HG03060 (cell line): ENCODE results near the gene PIK3CD.

Experiments used
- ATAC-seq: cut with Tn5 transposase; IDR thresholded peaks from one replicate; pipeline ENCODE4 v1.9.1; 2021; ENCODE audit warnings: low read depth, moderate number of reproducible peaks; ENCODE audit not compliant: unreplicated experiment

Gene PIK3CD

GRCh38 chr1:9716404-9717192, 65.1 kb downstream of the PIK3CD start:
- ATAC-seq, result no peak

DNA sequence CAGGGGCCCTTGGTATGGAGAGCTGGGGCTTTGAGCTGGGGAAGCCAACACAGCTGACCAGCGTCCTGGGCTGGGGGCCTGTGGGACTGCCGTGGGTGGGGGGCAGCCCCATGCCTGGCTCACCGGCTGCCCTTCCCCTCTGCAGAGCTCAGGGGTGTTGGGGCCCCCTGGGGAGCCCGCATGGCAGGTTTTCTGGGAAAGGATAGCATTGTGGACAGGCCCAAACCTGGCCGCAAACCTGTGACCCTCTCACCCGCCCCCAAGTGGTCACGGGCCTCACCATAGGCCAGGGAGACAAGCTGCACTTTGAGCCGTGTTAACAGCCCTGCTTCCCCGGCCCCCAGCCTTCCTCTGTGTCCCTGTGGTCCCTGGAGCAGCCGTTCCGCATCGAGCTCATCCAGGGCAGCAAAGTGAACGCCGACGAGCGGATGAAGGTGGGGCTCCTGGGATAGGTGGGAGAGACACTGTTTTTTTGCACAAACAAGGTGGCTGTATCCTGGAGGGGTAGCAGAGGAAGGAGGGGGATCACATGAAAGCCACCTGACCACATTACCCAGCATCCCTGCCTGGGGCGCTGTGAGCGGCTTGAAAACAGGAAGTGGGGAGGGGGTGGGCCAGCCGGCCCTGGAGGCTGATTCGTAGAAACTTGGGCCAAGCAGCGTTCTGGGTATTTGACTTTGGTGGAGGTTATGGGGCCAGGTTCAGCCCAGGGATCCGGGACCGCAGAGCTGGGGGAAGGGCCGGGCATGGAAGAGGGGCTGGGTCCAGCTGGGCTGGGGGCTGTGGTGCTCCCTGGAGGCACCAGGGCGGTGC, 65.9 kb downstream of the PIK3CD start:
- ATAC-seq, result no peak

DNA sequence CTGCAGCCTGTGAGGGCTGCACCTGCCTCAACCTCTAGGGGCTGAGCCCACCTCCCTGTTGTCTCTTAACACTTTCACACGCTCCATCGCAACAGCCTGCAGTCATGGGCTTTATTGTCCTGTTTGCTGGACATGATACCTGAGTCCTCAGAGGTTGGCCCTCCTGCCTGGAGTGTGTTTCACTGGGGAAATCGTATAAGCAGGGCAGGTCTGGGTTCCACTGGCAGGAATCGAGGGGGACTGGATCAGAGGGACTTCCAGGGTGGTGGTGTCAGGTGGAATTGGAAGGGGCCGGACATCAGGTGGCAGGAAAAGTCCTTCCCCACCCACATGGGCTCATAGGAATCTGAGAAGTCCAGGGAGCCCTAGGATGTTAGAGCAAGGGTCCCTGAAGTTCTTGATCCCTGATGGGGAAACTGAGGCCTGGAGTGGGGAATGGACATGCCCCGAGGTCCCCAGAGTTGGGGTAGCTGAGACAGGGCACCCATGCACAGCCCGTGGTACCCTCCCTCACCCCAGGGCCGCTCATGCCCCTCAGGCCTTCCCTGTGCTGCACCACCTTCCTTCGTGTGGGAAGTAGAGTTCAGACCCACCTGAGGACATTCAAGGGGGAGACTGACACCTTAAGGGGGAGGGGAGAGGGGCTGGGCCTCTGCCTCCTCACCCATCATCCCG, 66.6 kb downstream of the PIK3CD start:
- no peak for ATAC-seq

GRCh38 chr1:9719978-9720722, 68.6 kb downstream of the PIK3CD start:
- no peak for ATAC-seq

DNA sequence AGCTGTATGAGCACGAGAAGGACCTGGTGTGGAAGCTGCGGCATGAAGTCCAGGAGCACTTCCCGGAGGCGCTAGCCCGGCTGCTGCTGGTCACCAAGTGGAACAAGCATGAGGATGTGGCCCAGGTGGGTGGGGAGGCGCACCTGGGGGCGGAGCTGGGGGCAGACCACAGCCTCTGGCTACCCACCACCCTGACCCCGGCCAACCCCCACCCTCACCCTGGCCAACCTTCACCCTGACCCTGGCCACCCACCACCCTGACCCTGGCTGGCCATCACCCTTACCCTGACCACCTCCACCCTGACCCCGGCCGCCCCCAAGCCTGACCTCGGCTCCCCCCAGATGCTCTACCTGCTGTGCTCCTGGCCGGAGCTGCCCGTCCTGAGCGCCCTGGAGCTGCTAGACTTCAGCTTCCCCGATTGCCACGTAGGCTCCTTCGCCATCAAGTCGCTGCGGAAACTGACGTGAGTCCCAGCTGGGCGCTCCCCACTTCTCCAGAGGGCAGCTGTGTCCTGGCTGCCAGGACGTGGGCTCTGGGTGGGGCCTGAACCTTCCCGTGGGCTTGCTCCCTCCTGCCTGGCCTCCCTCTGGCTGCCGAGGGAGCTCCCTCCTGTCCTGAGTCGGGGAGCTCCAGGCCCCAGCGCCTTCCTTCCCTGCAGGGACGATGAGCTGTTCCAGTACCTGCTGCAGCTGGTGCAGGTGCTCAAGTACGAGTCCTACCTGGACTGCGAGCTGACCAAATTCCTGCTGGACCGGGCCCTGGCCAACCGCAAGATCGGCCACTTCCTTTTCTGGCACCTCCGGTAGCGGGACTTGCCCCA, 69.5 kb downstream of the PIK3CD start:
- no peak for ATAC-seq

DNA sequence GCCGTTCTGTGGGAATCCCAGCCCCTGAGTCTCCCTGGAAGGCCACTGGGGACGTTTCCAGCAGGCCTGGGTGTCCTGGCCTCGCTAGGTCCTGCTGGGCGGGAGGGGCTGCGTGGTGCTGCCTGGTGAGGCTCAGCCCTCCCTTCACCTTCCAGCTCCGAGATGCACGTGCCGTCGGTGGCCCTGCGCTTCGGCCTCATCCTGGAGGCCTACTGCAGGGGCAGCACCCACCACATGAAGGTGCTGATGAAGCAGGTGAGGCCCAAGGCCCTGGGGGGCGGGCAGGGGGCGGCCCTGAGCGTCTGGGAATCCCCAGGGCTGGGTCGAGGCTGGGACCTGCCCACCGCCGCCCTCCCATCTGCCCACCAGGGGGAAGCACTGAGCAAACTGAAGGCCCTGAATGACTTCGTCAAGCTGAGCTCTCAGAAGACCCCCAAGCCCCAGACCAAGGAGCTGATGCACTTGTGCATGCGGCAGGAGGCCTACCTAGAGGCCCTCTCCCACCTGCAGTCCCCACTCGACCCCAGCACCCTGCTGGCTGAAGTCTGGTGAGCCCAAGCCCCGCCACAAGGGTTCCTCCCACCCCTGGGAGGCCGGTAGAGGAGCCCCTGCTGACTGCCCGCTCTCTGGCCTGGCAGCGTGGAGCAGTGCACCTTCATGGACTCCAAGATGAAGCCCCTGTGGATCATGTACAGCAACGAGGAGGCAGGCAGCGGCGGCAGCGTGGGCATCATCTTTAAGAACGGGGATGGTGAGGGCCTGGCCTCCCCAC, 70.3 kb downstream of the PIK3CD start:
- ATAC-seq, result no peak

DNA sequence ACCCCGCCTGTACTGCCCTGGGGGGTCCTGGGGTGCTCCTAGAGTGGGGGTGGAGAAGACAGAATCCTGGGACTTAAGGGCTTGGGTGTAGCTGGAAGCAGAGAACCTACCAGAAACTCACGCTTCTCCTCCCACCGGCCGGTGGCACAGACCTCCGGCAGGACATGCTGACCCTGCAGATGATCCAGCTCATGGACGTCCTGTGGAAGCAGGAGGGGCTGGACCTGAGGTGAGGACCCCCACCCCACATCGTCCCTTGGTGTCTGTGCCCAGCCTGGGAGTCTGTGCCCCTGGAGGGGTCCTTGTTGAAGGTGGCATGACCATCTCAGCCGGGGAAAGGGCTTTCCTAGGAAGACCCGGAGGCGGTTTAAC, 70.8 kb downstream of the PIK3CD start:
- no peak for ATAC-seq

GRCh38 chr1:9723068-9723805, 71.7 kb downstream of the PIK3CD start:
- ATAC-seq, result no peak

DNA sequence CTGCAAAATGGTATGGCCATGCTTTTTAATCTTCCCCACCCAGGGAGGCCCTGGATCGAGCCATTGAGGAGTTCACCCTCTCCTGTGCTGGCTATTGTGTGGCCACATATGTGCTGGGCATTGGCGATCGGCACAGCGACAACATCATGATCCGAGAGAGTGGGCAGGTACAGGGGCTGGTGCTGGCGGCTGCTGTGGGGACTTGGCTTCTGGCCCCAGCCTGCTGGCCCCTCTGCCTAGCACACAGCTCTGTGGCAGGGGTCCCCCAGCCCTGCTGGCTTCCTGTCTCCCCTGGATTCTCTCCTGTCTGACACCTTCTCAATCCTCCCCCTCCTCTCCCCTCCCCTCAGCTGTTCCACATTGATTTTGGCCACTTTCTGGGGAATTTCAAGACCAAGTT, 72.4 kb downstream of the PIK3CD start:
- no peak for ATAC-seq

- ATAC-seq, result no peak
Observed at GRCh38 chr1:9724706-9725476, 73.4 kb downstream of the PIK3CD start.

GRCh38 chr1:9726406-9726805, 74.9 kb downstream of the PIK3CD start:
- ATAC-seq, result no peak

DNA sequence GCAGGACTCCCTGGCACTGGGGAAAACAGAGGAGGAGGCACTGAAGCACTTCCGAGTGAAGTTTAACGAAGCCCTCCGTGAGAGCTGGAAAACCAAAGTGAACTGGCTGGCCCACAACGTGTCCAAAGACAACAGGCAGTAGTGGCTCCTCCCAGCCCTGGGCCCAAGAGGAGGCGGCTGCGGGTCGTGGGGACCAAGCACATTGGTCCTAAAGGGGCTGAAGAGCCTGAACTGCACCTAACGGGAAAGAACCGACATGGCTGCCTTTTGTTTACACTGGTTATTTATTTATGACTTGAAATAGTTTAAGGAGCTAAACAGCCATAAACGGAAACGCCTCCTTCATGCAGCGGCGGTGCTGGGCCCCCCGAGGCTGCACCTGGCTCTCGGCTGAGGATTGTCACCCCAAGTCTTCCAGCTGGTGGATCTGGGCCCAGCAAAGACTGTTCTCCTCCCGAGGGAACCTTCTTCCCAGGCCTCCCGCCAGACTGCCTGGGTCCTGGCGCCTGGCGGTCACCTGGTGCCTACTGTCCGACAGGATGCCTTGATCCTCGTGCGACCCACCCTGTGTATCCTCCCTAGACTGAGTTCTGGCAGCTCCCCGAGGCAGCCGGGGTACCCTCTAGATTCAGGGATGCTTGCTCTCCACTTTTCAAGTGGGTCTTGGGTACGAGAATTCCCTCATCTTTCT, 75.5 kb downstream of the PIK3CD start:
- ATAC-seq, result no peak

- ATAC-seq, result no peak
Observed at GRCh38 chr1:9728451-9729295, 77.1 kb downstream of the PIK3CD start.

DNA sequence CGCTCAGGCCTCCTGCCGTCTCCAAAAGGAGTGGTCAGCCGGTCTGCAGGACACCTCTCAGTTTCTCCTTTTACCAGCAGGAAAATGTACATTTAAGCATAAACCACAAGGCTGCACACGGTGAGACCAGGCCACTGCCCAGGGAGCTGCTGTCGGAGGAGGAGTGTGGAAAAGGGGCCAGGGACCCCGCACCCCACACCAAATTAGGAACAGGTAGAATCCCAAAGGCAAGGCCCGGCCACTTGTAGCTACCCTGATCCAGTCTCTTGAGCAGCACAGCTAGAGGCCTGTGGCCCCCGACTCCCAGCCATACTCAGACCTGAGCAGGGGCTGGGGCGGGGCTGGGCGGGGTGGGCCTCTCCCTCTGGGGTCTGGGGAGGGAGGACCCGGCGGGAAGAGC, 78.0 kb downstream of the PIK3CD start:
- no peak for ATAC-seq

- no peak for ATAC-seq
Observed at GRCh38 chr1:9730096-9730901, 78.8 kb downstream of the PIK3CD start.
